ENCODE data around the gene ALB. TPM values are rescaled to one million over a fixed set of nuclear protein-coding genes. Genes with fewer than 3 reads are reported as not detected.

The ALB gene
- total RNA-seq, 1 experiment from 2014 or later: 21.3 TPM

GRCh38 chr4:73431813-73432168 lies 27.7 kb downstream of the ALB start:
- ATAC-seq (no peak), DNase-seq (ENCODE audit: low read depth, low spot score) (no peak)
- Histone ChIP-seq H3K4me1 (ENCODE audit: control insufficient read depth, insufficient read depth, low read length) (no peaks in the 10 kb centered on the region), H3K4me3 (ENCODE audit: low read depth in 2 of 2, low read length in 2 of 2) (no peak overlapping the region), H3K9me3 (ENCODE audit: control insufficient read depth, insufficient read depth, low read depth, low read length) (no peaks in the 10 kb centered on the region), H3K36me3 (ENCODE audit: control insufficient read depth, insufficient read depth, low read length) (no peaks in the 10 kb centered on the region), H3K27me3 (ENCODE audit: control insufficient read depth, insufficient read depth, low read length) (no peaks in the 10 kb centered on the region), H3K27ac (ENCODE audit: low read length) (no peak overlapping the region)
- BruUV-seq (replicated peaks): no TSS peak
- TF ChIP-seq REST (IDR thresholded peaks at IDR 0.05; ENCODE audit: insufficient read depth in 1 of 2, low read depth in 2 of 2, low read length in 1 of 2) (no peak), SIN3A (IDR thresholded peaks at IDR 0.05; ENCODE audit: borderline replicate concordance, insufficient read depth, low read depth, low read length) (no peak), POLR2AphosphoS5 (IDR thresholded peaks at IDR 0.05; ENCODE audit: low read depth, low read length) (no peak), TCF7L2 (IDR thresholded peaks at IDR 0.05; ENCODE audit: low read depth, low read length) (no peak), CTCF (IDR thresholded peaks at IDR 0.05) (no peak)
- intact Hi-C loops (cut with micrococcal nuclease; ENCODE audit: unreplicated experiment): no loop called here
- ChIA-PET POLR2A (no interaction called here), CTCF (no interaction called here)
- in situ Hi-C loops (cut with HindIII; ENCODE audit: low pct_unique_long_range_greater_than_20kb, low sequenced_read_pairs): no loop called here

GRCh38 chr4:73432169-73433000 lies 28.3 kb downstream of the ALB start:
- no peaks in the 10 kb centered on the region for H3K27me3 ChIP-seq (ENCODE audit: control insufficient read depth, insufficient read depth, low read length)
- H3K36me3 ChIP-seq (ENCODE audit: control insufficient read depth, insufficient read depth, low read length): no peaks in the 10 kb centered on the region
- H3K4me3 ChIP-seq (ENCODE audit: low read depth in 2 of 2, low read length in 2 of 2): no peak overlapping the region
- in situ Hi-C loops (cut with HindIII; ENCODE audit: low pct_unique_long_range_greater_than_20kb, low sequenced_read_pairs) (no loop called here), intact Hi-C loops (cut with micrococcal nuclease; ENCODE audit: unreplicated experiment) (no loop called here)
- DNase-seq (ENCODE audit: low read depth, low spot score) (no peak), ATAC-seq (no peak)
- TF ChIP-seq POLR2AphosphoS5 (IDR thresholded peaks at IDR 0.05; ENCODE audit: low read depth, low read length) (no peak), REST (IDR thresholded peaks at IDR 0.05; ENCODE audit: insufficient read depth in 1 of 2, low read depth in 2 of 2, low read length in 1 of 2) (no peak), CTCF (IDR thresholded peaks at IDR 0.05) (no peak), TCF7L2 (IDR thresholded peaks at IDR 0.05; ENCODE audit: low read depth, low read length) (no peak), SIN3A (IDR thresholded peaks at IDR 0.05; ENCODE audit: borderline replicate concordance, insufficient read depth, low read depth, low read length) (no peak)
- no peaks in the 10 kb centered on the region for H3K4me1 ChIP-seq (ENCODE audit: control insufficient read depth, insufficient read depth, low read length)
- no peaks in the 10 kb centered on the region for H3K9me3 ChIP-seq (ENCODE audit: control insufficient read depth, insufficient read depth, low read depth, low read length)
- BruUV-seq (replicated peaks): no TSS peak
- POLR2A ChIA-PET: no interaction called here
- CTCF ChIA-PET: no interaction called here
- no peak overlapping the region for H3K27ac ChIP-seq (ENCODE audit: low read length)

All from Panc1 (cell line).